Activated CD4-positive, alpha-beta T cell treated with anti-CD3 and anti-CD28 coated beads, Interleukin-2, Interleukin-6, amounts not matched to agents 100 ng/mL and 50 ng/mL, durations not matched to agents 16 hours and 8 hours (primary cell): ENCODE results near the gene NDUFV2.
"Not testable (repeated sequence)": the region's sequence is repeated elsewhere in the genome, so short reads cannot be mapped to it uniquely, and the experiment has no call there.

ENCODE experiments used
- DNase-seq: peaks from one replicate; pipeline ENCODE4 v3.0.0-alpha.2; 2020

Gene NDUFV2

GRCh38 chr18:9102508-9103375, at the start of gene NDUFV2:
NDUFV2 (plus strand) TSS chr18:9102699; CDS start chr18:9102744, 45 bp downstream.
- peak; percentile 99 for DNase-seq

DNA sequence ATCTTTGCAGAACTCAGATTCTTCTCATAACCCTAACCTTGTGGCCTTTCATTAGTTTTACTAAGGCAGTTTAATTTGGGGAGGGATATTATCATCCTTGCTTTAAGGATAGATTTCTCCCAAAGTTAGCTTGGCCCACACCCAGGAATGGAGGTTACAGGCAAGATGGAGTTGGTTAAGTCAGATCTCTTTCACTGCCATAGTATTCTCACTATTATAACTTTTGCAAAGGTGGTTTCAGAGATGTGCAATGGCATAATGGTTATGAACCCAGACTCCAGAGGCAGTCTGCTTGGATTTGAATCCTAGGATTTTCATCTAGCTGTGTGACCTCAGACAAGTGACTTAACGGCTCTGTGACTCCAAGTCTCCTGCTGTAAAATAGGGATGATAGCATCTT, 48.7 kb upstream of the NDUFV2 start:
- no peak for DNase-seq

GRCh38 chr18:9055185-9055584, 47.3 kb upstream of the NDUFV2 start:
- peak; percentile 34 for DNase-seq

DNA sequence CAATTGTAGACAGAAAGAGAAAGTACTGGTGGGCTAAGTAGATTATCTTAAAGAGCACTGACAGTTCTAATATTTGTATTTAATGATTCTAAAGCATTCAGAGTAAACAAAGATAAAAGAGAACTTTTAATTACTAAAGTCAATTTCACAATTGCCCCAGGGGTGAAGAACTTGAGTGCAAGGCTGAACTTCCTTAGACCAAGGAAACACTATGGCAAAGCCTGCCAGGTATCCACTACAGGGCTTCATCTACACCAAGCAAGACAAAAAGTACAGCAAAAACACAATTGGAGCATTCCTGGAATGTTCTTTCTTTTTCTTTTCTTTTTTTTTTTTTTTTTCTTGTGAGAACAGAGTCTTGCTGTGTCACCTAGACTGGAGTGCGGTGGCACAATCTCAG, 46.9 kb upstream of the NDUFV2 start:
- DNase-seq = no peak

- no peak for DNase-seq
Observed at GRCh38 chr18:9057646-9058045, 44.9 kb upstream of the NDUFV2 start.

- DNase-seq = no peak
Observed at GRCh38 chr18:9058406-9058805, 44.1 kb upstream of the NDUFV2 start.

GRCh38 chr18:9062418-9062751, 40.1 kb upstream of the NDUFV2 start:
- no peak for DNase-seq

GRCh38 chr18:9065864-9066263, 36.6 kb upstream of the NDUFV2 start:
- DNase-seq = no peak

DNA sequence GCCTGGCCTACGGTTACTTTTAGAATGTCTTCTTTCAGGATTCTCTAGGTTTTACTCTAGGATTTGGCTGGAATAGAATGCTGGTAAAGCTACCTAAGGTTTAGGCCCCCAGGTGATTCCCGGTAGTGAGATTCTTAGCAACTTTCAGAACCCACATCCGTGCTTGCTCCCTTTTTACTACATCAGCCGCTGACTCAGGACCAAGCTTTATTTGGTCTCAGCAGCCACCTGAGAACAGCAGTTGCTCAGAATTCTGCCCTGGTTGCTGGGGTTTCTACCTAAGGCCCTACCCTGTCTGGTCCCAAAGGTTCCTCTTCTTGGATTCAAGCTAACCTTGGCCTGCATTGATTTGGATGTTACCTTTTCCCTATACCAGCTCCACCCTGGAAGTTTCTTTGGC, 36.1 kb upstream of the NDUFV2 start:
- DNase-seq = no peak

DNA sequence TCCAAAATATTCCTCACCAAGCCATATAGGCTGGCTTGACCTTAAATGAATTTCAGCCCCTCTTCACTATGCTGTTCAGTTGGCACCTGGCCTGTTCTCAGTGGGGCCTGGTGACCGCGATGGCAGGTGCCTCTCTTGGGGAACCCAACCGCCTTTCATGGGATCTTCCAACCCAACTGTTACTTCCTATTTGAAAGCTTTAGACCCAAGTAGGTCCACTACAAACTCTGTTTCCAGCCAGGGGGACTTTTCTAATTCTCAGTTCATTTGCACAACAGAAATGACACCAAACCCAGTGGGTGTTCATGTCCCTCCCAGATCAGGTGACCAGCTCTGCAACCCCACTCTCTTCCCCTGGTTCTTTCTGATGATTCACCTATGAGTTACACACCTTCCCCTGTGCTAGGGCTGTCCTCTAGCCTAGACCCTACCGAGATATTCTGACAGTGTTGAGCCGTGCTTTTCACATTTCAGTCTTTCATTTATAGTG, 35.6 kb upstream of the NDUFV2 start:
- DNase-seq = no peak

- DNase-seq = no peak
Observed at GRCh38 chr18:9067823-9068222, 34.7 kb upstream of the NDUFV2 start.

GRCh38 chr18:9068346-9068745, 34.2 kb upstream of the NDUFV2 start:
- no peak for DNase-seq

DNA sequence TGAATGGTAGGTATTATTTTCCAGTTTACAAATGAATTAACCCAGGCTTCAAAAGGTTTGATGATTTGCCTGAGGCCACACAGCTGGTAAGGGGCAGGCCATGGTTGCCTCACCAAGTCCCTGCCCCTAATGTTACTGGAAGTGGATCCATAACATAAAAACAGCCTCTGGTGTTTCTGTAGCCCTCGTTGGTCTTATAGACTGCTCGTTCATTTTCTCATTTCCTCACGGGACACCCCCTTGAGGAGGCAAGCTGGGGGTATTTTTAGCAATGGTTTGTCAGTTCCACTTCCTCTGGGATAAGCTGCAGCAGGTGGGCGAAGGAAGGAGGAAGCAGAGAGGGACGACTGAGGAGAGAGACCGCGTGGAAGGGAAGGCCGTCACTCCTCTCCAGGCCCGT, 32.9 kb upstream of the NDUFV2 start:
- no peak for DNase-seq

DNA sequence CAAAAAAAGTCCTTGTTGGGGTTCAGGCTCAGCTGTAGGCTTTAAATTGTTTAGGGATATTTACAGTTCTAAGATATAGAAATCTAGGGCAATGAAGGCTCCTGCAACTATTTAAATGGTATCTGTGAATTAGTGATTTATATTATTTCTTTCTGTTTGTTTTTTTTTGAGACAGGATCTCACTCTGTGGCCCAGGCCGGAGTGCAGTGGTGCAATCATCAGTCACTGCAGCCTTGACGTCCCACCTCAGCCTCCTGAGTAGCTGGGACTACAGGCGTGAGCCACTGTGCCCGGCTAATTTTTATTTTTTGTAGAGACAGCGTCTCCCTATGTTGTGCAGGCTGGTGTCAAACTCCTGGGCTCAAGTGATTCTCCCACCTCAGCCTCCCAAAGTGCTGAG, 32.3 kb upstream of the NDUFV2 start:
- no peak for DNase-seq

GRCh38 chr18:9079818-9080528, 22.5 kb upstream of the NDUFV2 start:
- no peak for DNase-seq

DNA sequence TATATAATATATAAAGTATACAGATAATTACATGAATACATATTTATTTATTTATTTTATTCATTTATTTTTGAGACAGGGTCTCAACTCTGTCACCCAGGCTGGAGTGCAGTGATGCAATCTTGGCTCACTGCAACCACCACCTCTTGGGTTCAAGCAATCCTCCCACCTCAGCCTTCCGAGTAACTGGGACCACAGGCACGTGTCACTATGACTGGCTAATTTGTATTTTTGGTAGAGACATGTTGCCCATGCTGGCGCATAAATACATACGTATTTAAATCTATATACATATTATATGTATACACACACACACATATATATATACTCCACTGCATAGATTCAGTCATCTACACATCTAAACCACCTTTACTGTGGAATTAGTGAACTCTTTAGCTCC, 20.6 kb upstream of the NDUFV2 start:
- DNase-seq = peak; percentile 79

- DNase-seq = peak; percentile 89
Observed at GRCh38 chr18:9082711-9083510, 19.6 kb upstream of the NDUFV2 start.

GRCh38 chr18:9086015-9086414, 16.5 kb upstream of the NDUFV2 start:
- DNase-seq = no peak

DNA sequence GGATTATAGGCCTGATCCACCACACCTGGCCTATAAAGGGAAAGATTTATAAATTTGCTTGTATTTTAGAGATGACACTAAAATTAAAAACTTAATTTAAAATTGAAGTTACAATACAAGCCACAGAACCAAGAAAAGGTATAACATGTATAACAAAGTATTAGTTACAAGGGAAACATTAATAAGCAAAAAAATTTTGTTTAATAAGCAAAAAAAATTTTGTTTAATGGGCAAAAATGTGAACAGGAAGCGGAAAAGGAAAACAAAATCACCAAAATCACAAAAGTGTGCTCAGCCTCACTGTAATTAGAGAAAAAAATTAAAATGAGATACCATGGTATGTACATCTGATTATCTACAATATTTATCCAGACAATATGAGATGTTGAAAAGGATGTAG, 15.9 kb upstream of the NDUFV2 start:
- DNase-seq = no peak

- no peak for DNase-seq
Observed at GRCh38 chr18:9087144-9087543, 15.4 kb upstream of the NDUFV2 start.

DNA sequence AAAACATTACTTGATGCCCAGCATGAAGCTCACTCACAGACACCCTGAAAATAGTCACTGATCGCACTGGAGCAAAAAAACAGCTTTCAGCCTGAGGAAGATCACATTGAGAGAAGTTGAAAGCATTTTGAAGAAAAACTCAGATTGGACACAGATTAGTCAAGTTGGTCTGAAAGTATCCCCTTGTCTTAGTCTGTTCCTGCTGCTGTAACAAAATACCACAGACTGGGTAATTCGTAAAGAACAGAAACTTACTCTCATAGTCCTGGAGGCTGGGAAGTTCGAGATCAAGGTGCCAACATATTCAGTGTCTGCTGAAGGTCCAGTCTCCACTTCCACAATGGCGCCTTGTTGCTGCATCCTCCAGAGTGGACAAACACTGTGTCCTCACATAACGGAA, 14.2 kb upstream of the NDUFV2 start:
- DNase-seq = no peak

- not testable (repeated sequence) for DNase-seq
Observed at GRCh38 chr18:9088727-9089126, 13.8 kb upstream of the NDUFV2 start.

DNA sequence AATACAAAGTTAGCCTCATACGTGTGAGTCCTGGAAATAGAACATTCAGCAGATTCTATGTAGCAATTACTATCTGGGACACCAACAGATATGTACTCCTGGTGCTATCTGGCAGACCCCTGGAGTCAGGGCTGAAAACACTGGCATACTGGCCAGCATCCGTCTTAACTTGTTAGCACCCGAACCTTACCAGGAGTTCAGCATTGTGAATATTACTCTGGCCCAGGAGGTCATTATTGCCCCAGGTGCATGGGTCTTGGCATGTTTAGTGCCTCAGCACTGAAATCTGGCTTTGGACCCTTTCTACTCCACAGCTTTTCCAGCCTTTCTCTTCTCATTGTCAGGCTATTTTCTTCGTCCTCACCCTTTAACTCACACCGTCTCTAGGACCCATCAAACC, 11.9 kb upstream of the NDUFV2 start:
- no peak for DNase-seq
